Right ventricle myocardium inferior (tissue), 1 donor: Measurements from ENCODE around the gene TNRC6A. TPM values are rescaled to one million over a fixed set of nuclear protein-coding genes. Genes with fewer than 3 reads are reported as not detected.
"Not testable (repeated sequence)": the region's sequence is repeated elsewhere in the genome, so short reads cannot be mapped to it uniquely, and the experiment has no call there.

Experiments
- ATAC-seq: fragments of 200-7000 bp; cut with Tn5 transposase; one replicate; pipeline ENCODE4 v1.9.1; 2020; ENCODE audit warnings: mild to moderate bottlenecking, moderate library complexity
- DNase-seq: peaks from one replicate; pipeline ENCODE4 v3.0.0; 2021; ENCODE audit errors: missing footprints
- intact Hi-C: fragments of 100-400 bp; cut with DNase I; formaldehyde crosslinking; loops from one replicate; pipeline ENCODE4 v1.11.0; 2022
- total RNA-seq: library from RNA; stranded (reverse); fragmentation: NEBNext Ultra II Directional; extraction: Animal tissue kit (Norgen Biotek cat#: 25700); gene quantifications from one replicate; pipeline ENCODE4 v1.2.1, GENCODE V29; 2021
- donor health status: DM: no; HTN: yes; CAD: no; lungs with severe emphysema.

Gene TNRC6A
- total RNA-seq, 1 donor from 2014 or later = 34.8 TPM

DNA sequence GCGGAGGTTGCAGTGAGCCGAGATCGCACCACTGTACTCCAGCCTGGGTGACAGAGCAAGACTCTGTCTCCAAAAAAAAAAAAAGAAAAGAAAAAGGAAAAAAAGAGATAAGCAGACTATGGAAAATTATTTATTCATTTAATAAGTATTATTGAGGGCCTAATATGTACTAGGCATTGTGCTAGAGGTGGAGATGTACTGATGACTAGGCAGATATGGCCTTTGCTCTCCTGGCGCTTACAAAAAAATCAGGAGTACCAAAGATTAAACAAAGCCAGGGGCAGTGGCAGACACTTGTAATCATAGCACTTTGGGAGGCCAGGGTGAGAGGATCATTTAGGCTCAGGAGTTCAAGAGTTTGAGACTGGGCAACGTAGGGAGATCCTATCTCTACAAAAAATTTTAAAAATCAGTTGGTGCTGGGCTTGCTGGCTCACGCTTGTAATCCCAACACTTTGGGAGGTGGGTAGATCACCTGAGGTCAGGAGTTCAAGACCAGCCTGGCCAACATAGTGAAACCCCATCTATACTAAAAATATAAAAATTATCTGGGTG, 10.4 kb upstream of the TNRC6A start:
- intact Hi-C loops = no loop called here

DNA sequence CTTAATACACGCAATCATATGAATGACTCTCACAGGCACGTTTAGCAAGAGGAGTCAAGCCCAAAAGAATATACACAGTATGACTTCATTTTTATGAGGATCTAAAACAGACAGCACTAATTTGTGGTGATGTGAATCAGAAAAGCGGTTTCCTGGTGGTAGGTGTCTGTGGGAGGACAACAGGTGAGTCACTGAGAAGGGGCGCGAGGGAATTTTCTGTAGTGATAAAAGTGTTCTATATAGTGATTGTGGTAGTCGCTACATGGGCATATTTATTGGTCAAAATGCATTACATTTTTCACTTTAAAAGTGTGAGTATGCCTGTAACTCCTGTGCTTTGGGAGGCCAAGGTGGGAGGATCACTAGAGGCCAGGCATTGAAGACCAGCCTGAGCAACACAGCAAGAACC, 7.6 kb upstream of the TNRC6A start:
- intact Hi-C loops = no loop called here
- ATAC-seq (no peak), DNase-seq (no peak)

More for the DNA sequence above, 10.4 kb upstream of the TNRC6A start:
- no peak for ATAC-seq
- no peak for DNase-seq

DNA sequence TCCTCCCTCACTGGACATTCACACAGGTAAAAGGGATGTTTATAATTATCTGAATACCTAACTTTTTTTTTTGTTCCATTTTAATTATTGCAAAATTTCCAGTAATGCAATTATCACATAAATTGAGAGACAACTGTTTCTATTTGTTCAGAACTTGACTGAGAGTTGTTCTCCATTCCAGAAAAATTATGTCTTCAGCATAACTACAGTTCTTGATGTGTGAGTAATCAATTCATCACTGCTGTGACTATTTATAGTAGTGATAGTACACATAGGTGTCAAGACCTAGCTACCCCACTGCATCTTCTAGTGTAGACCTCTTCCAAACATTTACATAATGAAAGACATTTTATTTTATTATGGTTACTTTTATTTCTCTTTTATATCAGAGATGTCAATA, 5.8 kb upstream of the TNRC6A start:
- DNase-seq (no peak), ATAC-seq (no peak)
- intact Hi-C loops = no loop called here

DNA sequence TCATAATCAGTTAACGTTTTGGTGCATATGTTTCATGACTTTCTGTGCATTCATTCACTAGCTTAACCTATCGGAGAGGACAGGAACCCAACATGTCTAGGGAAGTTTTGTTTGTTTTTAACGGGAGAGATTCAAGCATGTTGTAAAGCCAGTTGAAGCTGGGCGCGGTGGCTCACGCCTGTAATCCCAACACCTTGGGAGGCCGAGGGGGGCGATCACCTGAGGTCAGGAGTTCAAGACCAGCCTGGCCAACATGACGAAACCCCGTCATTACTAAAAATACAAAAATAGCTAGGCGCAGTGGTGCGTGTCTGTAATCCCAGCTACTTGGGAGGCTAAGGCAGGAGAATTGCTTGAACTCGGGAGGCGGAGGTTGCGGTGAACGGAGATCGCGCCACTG, 1.4 kb upstream of the TNRC6A start:
- intact Hi-C loops = no loop called here
- no peak for DNase-seq
- no peak for ATAC-seq

DNA sequence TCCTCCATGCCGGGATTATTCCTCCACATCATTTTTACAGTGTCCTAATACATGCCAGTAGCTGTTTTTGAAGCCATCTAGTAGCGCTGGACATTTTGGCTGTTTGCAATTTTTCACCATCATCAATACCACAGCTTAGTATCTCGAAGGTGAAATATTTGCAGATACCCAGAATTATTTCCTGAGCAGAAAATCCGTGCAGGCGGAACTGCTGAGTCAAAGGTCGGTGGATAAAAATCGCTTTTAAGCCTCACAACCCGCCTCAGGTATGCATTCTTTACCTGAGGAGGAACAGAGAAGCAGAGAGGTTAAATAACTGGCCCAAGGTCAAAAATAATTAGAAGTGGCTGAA, 584 bp upstream of the TNRC6A start:
- no peak for DNase-seq
- intact Hi-C loops = no loop called here
- ATAC-seq = no peak

DNA sequence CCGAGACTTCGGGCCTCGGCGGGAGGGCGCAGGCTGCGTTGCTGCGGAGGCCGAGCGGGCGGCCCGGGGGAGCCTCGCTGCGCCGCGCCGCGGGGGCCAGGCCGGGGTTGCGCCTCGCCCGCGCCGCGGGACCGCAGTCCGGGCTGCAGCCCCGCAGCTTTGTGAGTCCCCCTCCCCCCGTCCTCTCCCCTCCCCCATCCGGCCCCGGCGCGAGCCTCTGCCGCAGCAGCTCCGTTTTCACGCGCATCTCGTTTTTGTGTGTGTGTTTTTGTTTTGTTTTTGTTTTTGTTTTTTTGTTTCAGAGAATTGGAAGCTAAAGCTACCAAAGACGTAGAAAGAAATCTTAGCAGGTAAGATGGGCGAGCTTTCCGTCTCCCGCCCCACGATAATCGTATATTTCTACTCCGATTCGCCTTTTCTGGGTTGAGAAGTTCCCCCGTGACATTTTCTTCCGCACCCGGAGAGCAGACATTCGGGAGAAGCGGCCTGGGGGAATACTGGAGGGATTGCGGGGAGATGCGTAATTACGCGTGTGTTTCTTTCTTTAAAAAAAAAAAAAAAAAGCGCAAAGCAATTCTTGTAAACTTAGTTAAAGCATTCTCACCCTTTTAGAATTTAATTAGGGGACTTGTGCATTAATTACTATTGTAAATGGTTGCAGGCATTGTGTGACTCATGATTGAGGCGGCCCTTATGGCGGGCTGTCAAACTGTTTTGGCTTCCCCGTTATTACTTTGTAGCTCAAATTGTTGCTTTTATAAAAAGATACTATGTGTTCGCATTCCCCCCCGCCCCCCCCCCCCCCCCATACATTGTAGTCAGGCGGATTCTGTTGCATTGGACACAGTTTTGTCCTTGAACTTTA, 732 bp downstream of the TNRC6A start:
- no peak for DNase-seq
- intact Hi-C loops = loop anchor here (5.0 kb wide), 1 partner anchor 47 kb away; no protein-coding TSS in a partner anchor
- ATAC-seq = no peak

DNA sequence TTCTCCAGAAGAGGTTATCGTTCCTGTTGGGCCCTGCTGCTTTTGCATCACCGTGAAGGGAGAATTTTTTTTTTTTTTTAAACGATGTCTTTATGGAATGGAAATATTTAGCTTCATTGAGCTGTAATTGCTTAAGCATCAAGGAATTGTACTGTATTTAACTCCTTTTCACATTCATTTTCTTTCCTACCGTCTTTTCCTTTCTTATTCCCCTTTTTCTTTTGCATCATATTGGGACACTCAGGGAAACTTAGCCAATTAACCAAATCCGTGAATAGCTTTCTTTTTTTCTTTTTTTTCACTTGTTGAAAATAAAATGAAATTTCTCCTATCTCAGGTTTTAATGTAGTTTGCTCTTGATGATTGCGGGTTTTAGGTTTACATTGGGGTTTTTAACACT, 1.5 kb downstream of the TNRC6A start:
- intact Hi-C loops = loop anchor here (5.0 kb wide), 1 partner anchor 46 kb away; no protein-coding TSS in a partner anchor
- no peak for ATAC-seq
- DNase-seq = no peak

DNA sequence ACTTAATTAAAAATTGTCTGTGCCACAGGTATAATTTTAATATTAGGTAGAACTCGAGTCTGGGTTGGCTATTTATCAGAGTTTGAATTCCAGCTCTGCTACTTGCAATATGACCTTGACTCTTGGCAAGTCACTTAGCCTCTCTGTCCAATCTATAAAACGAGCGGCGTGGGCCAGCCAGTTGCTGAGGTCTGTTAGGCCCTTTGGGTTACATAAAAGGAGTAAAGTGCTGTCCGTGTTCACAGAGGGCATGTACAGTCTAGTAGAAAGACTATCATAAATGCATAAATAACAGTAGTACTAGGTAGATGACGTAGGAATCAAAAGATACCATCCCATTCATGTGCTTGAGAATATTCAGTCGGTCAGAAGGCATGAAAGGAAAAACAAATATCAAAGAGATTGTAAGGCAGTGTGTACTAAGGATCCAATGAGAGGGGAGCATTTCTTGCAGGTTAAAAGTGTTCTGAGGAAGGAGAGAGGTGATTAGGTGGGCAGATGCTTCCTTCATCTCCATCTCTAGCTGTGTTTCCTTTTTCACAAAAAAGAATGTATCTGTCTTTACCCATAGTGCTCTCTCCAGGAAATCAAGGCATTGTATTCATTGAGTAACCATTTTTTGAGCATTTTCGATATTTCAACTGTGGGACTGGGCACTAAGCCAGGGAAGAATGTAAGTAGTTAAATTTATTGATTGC, 2.4 kb downstream of the TNRC6A start:
- ATAC-seq = peak; percentile 62
- DNase-seq = peak; percentile 81
- intact Hi-C loops = loop anchor here (5.0 kb wide), 1 partner anchor 45 kb away; no protein-coding TSS in a partner anchor

DNA sequence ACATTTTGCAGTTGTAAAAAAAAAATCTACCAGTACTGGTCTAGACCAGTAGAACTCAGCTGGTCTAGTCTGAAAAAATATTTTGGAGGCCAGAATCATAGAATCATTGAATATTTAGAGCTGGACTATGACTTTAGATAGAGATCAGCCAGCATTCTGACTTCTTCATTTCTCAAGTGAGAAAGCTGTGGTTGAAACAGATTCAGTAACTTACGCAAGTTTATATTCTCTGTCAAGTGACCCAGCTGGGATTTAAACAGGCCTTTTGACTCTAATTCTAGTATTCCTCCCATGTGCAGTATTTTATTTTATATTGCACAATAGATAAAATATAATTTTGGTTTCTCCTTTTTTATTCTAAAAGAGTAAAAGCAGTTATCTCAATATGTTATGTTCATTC, 4.9 kb downstream of the TNRC6A start:
- intact Hi-C loops = loop anchor here (5.0 kb wide), 1 partner anchor 43 kb away; no protein-coding TSS in a partner anchor
- DNase-seq (no peak), ATAC-seq (peak; percentile 20)

DNA sequence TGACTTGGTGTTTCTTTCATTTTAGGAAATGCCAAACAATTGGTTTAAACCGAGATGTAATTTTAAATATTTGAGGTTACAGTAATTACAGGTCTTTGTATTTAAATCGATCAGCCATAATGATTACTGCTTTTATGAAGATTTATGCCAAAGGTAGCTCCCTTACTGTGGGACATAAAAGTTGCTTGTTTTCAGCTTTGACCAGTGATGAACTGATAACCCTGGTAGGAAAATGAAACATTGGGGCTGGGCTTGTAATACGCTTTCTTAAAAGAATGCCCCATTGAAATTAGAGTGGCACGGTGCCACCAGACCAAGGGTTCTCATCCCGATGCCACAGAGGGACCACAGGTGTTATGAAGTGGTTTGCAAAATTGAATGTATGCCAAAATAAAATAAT, 7.3 kb downstream of the TNRC6A start:
- intact Hi-C loops = no loop called here
- no peak for DNase-seq

DNA sequence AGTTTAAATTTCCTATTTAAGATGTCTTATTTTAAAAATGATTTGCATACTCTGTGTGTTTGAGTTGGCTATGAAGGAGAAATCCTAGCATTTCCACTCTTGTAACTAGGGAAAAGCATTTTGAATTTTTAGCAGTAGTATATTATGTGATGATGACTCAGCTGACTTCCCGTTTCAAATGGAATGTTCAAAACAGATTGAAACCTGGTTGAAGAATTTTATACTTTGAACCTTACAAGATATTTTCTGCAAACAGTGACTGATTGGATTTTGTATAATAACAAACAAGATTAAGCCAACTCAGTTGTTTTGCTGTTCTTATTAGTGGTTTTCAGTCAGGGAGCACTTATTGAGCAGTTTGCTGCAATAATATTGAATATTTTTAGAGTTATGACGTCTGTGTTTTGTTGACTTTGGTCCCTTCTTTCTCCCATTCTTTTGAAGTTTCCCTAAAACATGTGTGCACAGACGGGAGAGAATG, 8.0 kb downstream of the TNRC6A start:
- intact Hi-C loops = no loop called here
- DNase-seq (no peak), ATAC-seq (no peak)

More for the DNA sequence above, 7.3 kb downstream of the TNRC6A start:
- ATAC-seq = no peak

DNA sequence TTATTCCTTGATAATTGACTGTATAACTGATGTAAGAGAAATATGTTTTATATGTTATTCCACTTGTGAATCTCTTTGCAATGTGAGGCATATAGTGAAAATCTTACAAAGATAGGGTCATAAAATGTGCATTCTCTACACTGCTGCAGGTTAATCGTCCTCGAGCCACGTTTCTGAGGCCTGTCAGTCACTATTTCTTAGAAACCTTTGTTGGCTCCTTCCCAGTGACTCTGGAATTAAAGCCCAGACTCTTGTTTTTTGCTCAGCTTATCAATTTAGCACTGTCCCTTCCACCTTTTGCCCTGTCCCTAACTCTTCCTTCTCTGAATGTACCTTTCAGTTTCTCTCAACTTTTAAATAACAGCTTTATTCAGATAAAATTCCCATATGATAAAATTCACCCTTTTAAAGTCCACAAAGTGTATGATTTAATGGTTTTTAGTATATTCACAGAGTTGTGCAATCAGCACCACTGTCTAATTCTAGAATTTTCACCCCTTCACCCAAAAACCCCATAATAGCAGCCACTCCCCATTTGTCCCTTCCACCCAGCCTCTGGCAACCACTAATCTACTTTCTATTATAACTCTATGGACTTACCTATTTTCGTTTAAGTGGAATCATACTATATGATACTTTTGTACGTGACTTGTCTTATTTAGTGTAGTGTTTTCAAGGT, 8.6 kb downstream of the TNRC6A start:
- intact Hi-C loops = no loop called here
- no peak for DNase-seq
- no peak for ATAC-seq

DNA sequence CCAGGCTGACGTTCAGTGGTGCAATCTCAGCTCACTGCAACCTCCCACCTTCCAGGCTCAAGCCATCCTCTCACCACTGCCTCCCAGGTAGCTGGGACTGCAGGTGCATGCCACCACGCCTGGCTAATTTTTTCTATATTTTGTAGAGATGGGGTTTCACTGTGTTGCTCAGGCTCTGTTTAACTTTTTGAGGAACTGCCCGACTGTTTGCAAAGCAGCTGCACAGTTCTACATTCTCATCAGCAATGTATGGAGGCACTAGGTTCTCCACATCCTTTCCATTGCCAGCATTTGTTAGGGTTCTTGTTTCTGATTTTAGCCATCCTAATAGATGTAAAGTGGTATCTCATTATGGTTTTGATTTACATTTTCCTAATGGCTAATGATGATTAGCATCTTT, 9.4 kb downstream of the TNRC6A start:
- intact Hi-C loops = no loop called here
- ATAC-seq (no peak), DNase-seq (no peak)

DNA sequence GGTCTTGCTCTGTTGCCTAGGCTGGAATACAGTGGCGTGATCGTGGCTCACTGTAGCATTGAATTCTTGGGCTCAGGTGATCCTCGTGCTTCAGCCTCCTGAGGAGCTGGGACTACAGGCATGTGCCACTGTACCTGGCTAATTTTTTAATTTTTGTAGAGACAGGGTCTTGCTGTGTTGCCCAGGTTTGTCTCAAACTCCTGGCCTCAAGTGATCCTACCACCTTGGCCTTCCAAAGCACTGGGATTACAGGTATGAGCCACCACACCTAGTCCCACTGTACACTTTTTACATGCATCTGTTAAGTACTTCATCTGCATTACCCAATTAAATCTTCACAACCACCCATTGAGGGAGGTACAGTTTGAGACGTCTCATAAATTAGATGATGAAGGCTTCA, 12.4 kb downstream of the TNRC6A start:
- intact Hi-C loops = no loop called here
- DNase-seq = no peak
- ATAC-seq = no peak

DNA sequence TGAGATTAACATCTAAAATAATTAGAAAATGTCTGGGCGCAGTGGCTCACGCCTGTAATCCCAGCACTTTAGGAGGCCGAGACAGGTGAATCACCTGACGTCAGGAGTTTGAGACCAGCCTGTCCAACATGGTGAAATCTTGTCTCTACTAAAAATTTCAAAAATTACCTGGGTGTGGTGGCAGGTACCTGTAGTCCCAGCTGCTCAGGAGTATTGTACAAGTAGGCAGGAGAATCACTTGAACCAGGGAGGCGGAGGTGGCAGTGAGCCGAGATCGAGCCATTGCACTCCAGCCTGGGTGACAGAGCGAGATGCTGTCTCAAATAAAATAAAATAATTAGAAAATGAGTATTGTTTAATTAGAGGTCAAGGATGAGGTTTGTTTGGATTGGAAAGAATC, 13.2 kb downstream of the TNRC6A start:
- DNase-seq, intact Hi-C loops, ATAC-seq: not testable (repeated sequence)

DNA sequence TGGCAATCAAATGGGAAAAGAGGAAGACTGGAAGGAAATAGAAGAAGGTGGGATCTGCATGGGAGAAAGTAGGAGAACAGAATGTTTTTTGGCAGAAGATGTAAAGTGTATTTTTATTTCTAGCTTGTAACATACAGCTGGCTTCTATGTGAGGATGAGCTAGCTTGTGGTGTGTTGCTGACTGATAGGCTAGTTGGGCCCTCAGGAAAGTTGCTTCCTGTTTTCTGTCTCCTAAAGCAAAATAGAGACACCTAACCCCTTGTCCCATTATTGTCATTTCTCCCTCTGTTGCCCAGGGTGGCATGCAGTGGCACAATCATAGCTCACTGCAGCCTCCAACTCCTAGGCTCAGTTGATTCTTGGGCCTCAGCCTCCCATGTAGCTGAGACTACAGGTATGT, 15.9 kb downstream of the TNRC6A start:
- intact Hi-C loops = no loop called here
- ATAC-seq = no peak
- no peak for DNase-seq

DNA sequence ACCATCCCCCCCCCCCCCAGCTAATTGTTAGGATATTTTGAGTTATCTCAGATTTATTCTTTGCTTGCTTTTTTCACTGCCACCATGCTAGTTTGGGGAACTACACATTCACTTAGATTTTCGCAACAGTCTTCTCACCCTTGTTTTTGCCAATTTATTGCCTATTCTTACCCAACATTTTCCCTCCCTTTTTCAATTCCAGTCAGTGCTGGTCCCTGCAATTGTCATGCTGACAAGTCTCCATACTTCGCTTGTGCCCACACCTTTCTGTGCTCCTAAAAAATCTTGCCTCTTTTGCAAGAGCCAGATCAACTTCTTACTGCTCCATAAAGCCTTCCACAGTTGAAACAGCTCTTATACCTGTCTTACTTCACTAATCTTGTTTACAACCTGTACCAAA, 16.3 kb downstream of the TNRC6A start:
- DNase-seq = no peak
- ATAC-seq = no peak
- intact Hi-C loops = no loop called here

DNA sequence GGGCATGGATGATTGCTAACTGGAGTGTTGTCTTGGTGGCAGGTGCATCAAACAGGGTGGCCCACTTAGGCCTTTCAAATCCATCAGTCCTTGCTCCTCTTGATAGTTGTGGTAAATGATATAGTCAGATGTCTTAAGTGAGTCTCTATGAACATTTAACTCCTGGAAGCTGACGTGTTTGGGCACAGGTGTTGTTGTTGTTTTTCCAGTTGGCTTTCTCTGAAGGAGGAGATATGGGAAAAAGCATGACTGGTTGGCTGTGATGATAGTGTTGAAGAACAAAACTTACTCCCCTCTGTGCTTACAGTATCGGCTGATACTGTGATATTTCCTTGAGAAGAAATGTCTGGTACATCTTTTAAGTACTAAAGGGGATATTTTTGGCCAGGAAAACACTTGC, 18.0 kb downstream of the TNRC6A start:
- ATAC-seq = no peak
- DNase-seq = no peak
- intact Hi-C loops = no loop called here

DNA sequence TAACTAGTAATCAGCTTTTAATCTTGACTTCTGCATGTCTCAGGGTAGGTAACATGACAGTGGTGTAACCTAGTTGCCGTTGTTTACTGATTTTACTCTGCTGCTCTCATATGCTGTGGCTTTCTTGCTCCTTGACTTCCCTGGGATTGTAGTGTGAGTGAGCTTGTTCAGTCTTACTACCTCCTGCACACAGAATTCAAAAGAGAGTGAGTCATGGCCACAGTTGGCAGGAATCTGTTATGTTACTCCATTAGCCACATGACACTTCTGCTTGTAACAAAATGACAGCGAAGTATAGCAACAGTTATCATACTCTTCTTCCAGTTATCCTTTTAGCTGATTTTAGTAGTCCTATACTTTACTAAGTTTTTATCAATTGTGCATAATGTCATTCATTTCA, 18.8 kb downstream of the TNRC6A start:
- peak; percentile 90 for ATAC-seq
- intact Hi-C loops = loop anchor here (1.0 kb wide), 1 partner anchor 28 kb away; no protein-coding TSS in a partner anchor
- no peak for DNase-seq
